OCI-LY3 (cell line): ENCODE measurements around the gene GLRA1.
"Not testable (repeated sequence)": the region's sequence is repeated elsewhere in the genome, so short reads cannot be mapped to it uniquely, and the experiment has no call there.

Experiments used
- H2AFZ ChIP-seq: fragments of 200-600, 300-600 bp; shearing (Covaris generic); 2 replicates; pipeline ENCODE4 v1.6.0; 2014; ENCODE audit warnings: antibody characterized with exemption, low read depth, low read length
- H3K27ac ChIP-seq: fragments of 200-600, 300-600 bp; sonication (generic); 2 replicates; pipeline ENCODE4 v1.5.1; 2014; ENCODE audit warnings: mild to moderate bottlenecking, low read length, moderate library complexity, mixed read lengths
- H3K27me3 ChIP-seq: fragments of 200-600, 300-600 bp; sonication (generic); 2 replicates; pipeline ENCODE4 v1.6.1; 2014; ENCODE audit warnings: low read depth, low read length, mixed read lengths
- H3K36me3 ChIP-seq: fragments of 200-600, 300-600 bp; sonication (generic); replicated peaks from 2 replicates; pipeline ENCODE3; 2014; ENCODE audit warnings: low read depth, low read length, mixed read lengths
- H3K4me1 ChIP-seq: fragments of 300-600, 200-600 bp; sonication (generic); 2 replicates; pipeline ENCODE4 v1.6.1; 2014; ENCODE audit warnings: low read length, mixed read lengths
- H3K4me2 ChIP-seq: fragments of 200-600, 300-600 bp; sonication (generic); 2 replicates; pipeline ENCODE4 v1.6.1; 2014; ENCODE audit warnings: low read length, mixed read lengths
- H3K4me3 ChIP-seq: fragments of 300-600, 200-600 bp; sonication (generic); 2 replicates; pipeline ENCODE4 v1.5.1; 2014; ENCODE audit warnings: antibody characterized with exemption, mild to moderate bottlenecking, low read length, moderate library complexity
- H3K79me2 ChIP-seq: fragments of 300-600, 200-600 bp; shearing (Covaris generic); 2 replicates; pipeline ENCODE4 v1.6.1; 2014; ENCODE audit warnings: mild to moderate bottlenecking, low read length, mixed read lengths
- H3K9ac ChIP-seq: fragments of 300-600, 200-600 bp; shearing (Covaris generic); 2 replicates; pipeline ENCODE4 v1.6.0; 2014; ENCODE audit warnings: mild to moderate bottlenecking, low read length, moderate library complexity
- H3K9me3 ChIP-seq: fragments of 200-600, 300-600 bp; shearing (Covaris generic); 2 replicates; pipeline ENCODE4 v1.6.1; 2014; ENCODE audit warnings: low read length, mixed read lengths; ENCODE audit not compliant: insufficient read depth
- H4K20me1 ChIP-seq: fragments of 200-600, 300-600 bp; sonication (generic); 2 replicates; pipeline ENCODE4 v1.6.1; 2016; ENCODE audit warnings: low read length, mixed read lengths; ENCODE audit not compliant: insufficient read depth
- CTCF ChIP-seq: fragments of 200-600, 300-600 bp; sonication (generic); IDR thresholded peaks from 2 replicates; pipeline ENCODE4 v1.5.1; 2014; ENCODE audit warnings: antibody characterized with exemption, low read length, low read depth
- EZH2phosphoT487 ChIP-seq: fragments of 200-600 bp; shearing (Covaris generic); IDR thresholded peaks from 2 replicates; pipeline ENCODE4 v1.6.1; 2018; ENCODE audit warnings: antibody characterized with exemption, mixed run types, low read depth

Gene GLRA1

GRCh38 chr5:151784141-151784540, 140.5 kb downstream of the GLRA1 start:
- TF ChIP-seq CTCF, result no peak
- no peak for TF ChIP-seq EZH2phosphoT487
- H3K9ac ChIP-seq, result no peak overlapping the region
- no peaks in the 10 kb centered on the region for H3K9me3 ChIP-seq
- peaks cover 100% of the 10 kb centered on the region for H3K79me2 ChIP-seq
- no peak overlapping the region for H2AFZ ChIP-seq
- H3K36me3 ChIP-seq, result peaks cover under 1% of the 10 kb centered on the region
- H4K20me1 ChIP-seq, result peaks cover 89% of the 10 kb centered on the region
- no peak overlapping the region for H3K4me2 ChIP-seq
- peaks cover 12% of the 10 kb centered on the region for H3K4me1 ChIP-seq
- no peaks in the 10 kb centered on the region for H3K27me3 ChIP-seq
- H3K27ac ChIP-seq, result no peak overlapping the region
- no peak overlapping the region for H3K4me3 ChIP-seq

DNA sequence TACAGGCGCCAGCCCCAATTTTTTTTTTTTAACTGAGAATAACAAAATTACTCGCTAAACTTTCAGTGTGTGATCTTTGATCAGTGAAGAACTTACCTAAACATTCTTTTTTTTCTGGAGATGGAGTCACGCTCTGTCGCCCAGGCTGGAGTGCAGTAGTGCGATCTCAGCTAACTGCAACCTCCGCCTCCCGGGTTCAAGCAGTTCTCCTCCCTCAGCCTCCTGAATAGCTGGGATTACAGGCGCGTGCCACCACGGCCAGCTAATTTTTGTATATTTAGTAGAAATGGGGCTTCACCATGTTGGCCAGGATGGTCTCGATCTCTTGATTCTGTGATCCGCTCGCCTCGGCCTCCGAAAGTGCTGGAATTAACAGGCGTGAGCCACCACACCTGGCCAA, 141.0 kb downstream of the GLRA1 start:
- not testable (repeated sequence) for H3K36me3 ChIP-seq, H3K4me3 ChIP-seq, H3K9ac ChIP-seq, H2AFZ ChIP-seq, H3K9me3 ChIP-seq, H3K27ac ChIP-seq, H3K27me3 ChIP-seq, H3K4me2 ChIP-seq
- Histone ChIP-seq H4K20me1 (peaks cover 92% of the 10 kb centered on the region), H3K4me1 (peaks cover 15% of the 10 kb centered on the region), H3K79me2 (peaks cover 100% of the 10 kb centered on the region)

DNA sequence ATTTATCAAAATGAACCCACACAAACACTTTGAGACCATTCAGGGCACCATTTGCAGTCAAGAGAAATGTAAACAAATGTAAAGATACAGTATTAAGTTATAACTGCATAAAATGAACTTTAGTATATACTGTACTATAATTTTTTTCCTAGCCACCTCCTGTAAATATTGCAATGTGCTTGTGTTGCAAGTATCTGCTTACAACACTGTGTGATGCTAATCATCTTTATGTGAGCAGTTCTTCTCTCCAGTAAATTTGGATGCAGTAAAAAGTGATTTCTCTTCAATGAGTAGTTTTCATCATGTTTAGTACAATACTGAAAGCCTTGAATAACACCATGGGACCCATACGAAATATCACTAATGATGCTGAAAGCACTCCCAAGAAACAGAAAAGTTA, 143.4 kb downstream of the GLRA1 start:
- H3K36me3 ChIP-seq, result peaks cover 15% of the 10 kb centered on the region
- H3K9ac ChIP-seq, result no peak overlapping the region

GRCh38 chr5:151780348-151780747, 144.3 kb downstream of the GLRA1 start:
- Histone ChIP-seq H3K79me2 (peaks cover 100% of the 10 kb centered on the region), H3K4me1 (peaks cover 23% of the 10 kb centered on the region), H4K20me1 (peaks cover 96% of the 10 kb centered on the region), H3K4me3 (no peak overlapping the region), H3K9ac (no peak overlapping the region), H3K27ac (no peak overlapping the region), H2AFZ (no peak overlapping the region), H3K27me3 (no peaks in the 10 kb centered on the region), H3K4me2 (no peak overlapping the region), H3K36me3 (peaks cover 15% of the 10 kb centered on the region), H3K9me3 (no peaks in the 10 kb centered on the region)
- TF ChIP-seq CTCF (no peak), EZH2phosphoT487 (no peak)

More for the DNA sequence above, 143.4 kb downstream of the GLRA1 start:
- Histone ChIP-seq H4K20me1 (peaks cover 96% of the 10 kb centered on the region), H3K27me3 (no peaks in the 10 kb centered on the region), H2AFZ (no peak overlapping the region), H3K27ac (no peak overlapping the region), H3K79me2 (peaks cover 100% of the 10 kb centered on the region), H3K9me3 (no peaks in the 10 kb centered on the region), H3K4me1 (peaks cover 15% of the 10 kb centered on the region), H3K4me2 (no peak overlapping the region), H3K4me3 (no peak overlapping the region)
- TF ChIP-seq CTCF, result no peak
- no peak for TF ChIP-seq EZH2phosphoT487
